PC-9 (cell line): ENCODE data around the gene FILIP1.

Experiments
- EZH2 ChIP-seq: fragments of 200-600 bp; sonication (generic); IDR thresholded peaks from 2 replicates; pipeline ENCODE4 v1.8.0; 2017; ENCODE audit warnings: antibody characterized with exemption, low read depth
- TF ChIP-seq, protein P1 (sequence below): fragments of 200-600 bp; sonication (generic); conservative IDR thresholded peaks from 2 replicates; pipeline ENCODE4 v1.6.1; 2017; ENCODE audit warnings: mixed run types, antibody characterized with exemption, mild to moderate bottlenecking, moderate library complexity

- TF ChIP-seq, protein P1, sequence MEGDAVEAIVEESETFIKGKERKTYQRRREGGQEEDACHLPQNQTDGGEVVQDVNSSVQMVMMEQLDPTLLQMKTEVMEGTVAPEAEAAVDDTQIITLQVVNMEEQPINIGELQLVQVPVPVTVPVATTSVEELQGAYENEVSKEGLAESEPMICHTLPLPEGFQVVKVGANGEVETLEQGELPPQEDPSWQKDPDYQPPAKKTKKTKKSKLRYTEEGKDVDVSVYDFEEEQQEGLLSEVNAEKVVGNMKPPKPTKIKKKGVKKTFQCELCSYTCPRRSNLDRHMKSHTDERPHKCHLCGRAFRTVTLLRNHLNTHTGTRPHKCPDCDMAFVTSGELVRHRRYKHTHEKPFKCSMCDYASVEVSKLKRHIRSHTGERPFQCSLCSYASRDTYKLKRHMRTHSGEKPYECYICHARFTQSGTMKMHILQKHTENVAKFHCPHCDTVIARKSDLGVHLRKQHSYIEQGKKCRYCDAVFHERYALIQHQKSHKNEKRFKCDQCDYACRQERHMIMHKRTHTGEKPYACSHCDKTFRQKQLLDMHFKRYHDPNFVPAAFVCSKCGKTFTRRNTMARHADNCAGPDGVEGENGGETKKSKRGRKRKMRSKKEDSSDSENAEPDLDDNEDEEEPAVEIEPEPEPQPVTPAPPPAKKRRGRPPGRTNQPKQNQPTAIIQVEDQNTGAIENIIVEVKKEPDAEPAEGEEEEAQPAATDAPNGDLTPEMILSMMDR: no peak
- no peak for TF ChIP-seq EZH2
Measured at GRCh38 chr6:75281653-75282052, 211.9 kb downstream of the FILIP1 start.
